GM23338 (cell line): ENCODE results near the gene CEP95. TPM values are rescaled to one million over a fixed set of nuclear protein-coding genes. Genes with fewer than 3 reads are reported as not detected.

Experiments
- ATAC-seq: fragments of 200-7000 bp; cut with Tn5 transposase; 3 replicates; pipeline ENCODE4 v1.9.1; 2020
- DNase-seq: peaks from one replicate; pipeline ENCODE4 v3.0.0-alpha.2; 2015; ENCODE audit warnings: low spot score
- H2AFZ ChIP-seq: fragments of 200-600 bp; sonication (generic); 2 replicates; pipeline ENCODE4 v1.8.0; 2016; ENCODE audit warnings: antibody characterized with exemption, mild to moderate bottlenecking, moderate library complexity
- H3F3A ChIP-seq: fragments of 200-600 bp; sonication (generic); replicated peaks from 2 replicates; pipeline ENCODE4 v1.8.0; 2017; ENCODE audit warnings: antibody characterized with exemption, mixed run types, low read depth
- H3K27ac ChIP-seq: fragments of 200-600 bp; sonication (generic); 2 replicates; pipeline ENCODE4 v1.6.1; 2016; ENCODE audit warnings: low read depth
- H3K27me3 ChIP-seq: fragments of 200-600 bp; sonication (generic); 2 replicates; pipeline ENCODE4 v1.8.0; 2016; ENCODE audit warnings: mild to moderate bottlenecking, mixed run types, moderate library complexity; ENCODE audit not compliant: insufficient read depth
- H3K36me3 ChIP-seq: fragments of 200-600 bp; sonication (generic); 2 replicates; pipeline ENCODE4 v1.8.0; 2016; ENCODE audit warnings: mild to moderate bottlenecking; ENCODE audit not compliant: insufficient read depth
- H3K4me1 ChIP-seq: fragments of 200-600 bp; sonication (generic); 2 replicates; pipeline ENCODE4 v1.8.0; 2016; ENCODE audit warnings: mild to moderate bottlenecking, moderate library complexity; ENCODE audit not compliant: insufficient read depth
- H3K4me2 ChIP-seq: fragments of 200-600 bp; sonication (generic); 2 replicates; pipeline ENCODE4 v1.7.1; 2017; ENCODE audit warnings: mixed run types
- H3K4me3 ChIP-seq: fragments of 200-600 bp; sonication (generic); 2 replicates; pipeline ENCODE4 v1.6.1; 2016; ENCODE audit warnings: mixed run types
- H3K79me2 ChIP-seq: fragments of 200-600 bp; sonication (generic); replicated peaks from 2 replicates; pipeline ENCODE4 v1.8.0; 2017; ENCODE audit warnings: mild to moderate bottlenecking; ENCODE audit not compliant: insufficient read depth
- H3K9me2 ChIP-seq: fragments of 200-600 bp; sonication (generic); 2 replicates; pipeline ENCODE4 v1.8.0; 2017; ENCODE audit not compliant: insufficient read depth
- H4K20me1 ChIP-seq: fragments of 200-600 bp; sonication (generic); replicated peaks from 2 replicates; pipeline ENCODE4 v1.8.0; 2017; ENCODE audit warnings: mild to moderate bottlenecking; ENCODE audit not compliant: insufficient read depth
- H3K27ac Mint-ChIP-seq: 2 replicates; pipeline ENCODE4 v1.8.0; 2020; ENCODE audit warnings: inconsistent platforms, mild to moderate bottlenecking, moderate library complexity, mixed read lengths
- H3K27me3 Mint-ChIP-seq: 3 replicates; pipeline ENCODE4 v1.8.0; 2022; ENCODE audit warnings: low read depth, mild to moderate bottlenecking, moderate library complexity, mixed read lengths, inconsistent platforms; ENCODE audit not compliant: insufficient read depth, poor library complexity
- H3K36me3 Mint-ChIP-seq: 3 replicates; pipeline ENCODE4 v1.8.0; 2021; ENCODE audit warnings: low read depth, mild to moderate bottlenecking, inconsistent platforms, moderate library complexity, mixed read lengths
- H3K4me1 Mint-ChIP-seq: 3 replicates; pipeline ENCODE4 v1.8.0; 2020; ENCODE audit warnings: mild to moderate bottlenecking, inconsistent platforms, mixed read lengths
- H3K4me3 Mint-ChIP-seq: 3 replicates; pipeline ENCODE4 v1.8.0; 2021; ENCODE audit warnings: moderate library complexity, mild to moderate bottlenecking, inconsistent platforms, mixed read lengths
- H3K9me3 Mint-ChIP-seq: 3 replicates; pipeline ENCODE4 v1.8.0; 2020; ENCODE audit warnings: moderate library complexity, mild to moderate bottlenecking, inconsistent platforms, mixed read lengths
- CREB1 ChIP-seq: fragments of 250-450 bp; sonication (Bioruptor Pico); IDR thresholded peaks from 2 replicates; pipeline ENCODE4 v1.5.0; 2020; ENCODE audit warnings: low read depth, mild to moderate bottlenecking, moderate library complexity
- EZH2 ChIP-seq: fragments of 200-600 bp; sonication (generic); IDR thresholded peaks from one replicate; pipeline ENCODE4 v1.8.0; 2017; ENCODE audit warnings: antibody characterized with exemption, mild to moderate bottlenecking, low read depth; ENCODE audit not compliant: unreplicated experiment
- EZH2phosphoT487 ChIP-seq: fragments of 200-600 bp; sonication (generic); IDR thresholded peaks from one replicate; pipeline ENCODE4 v1.8.1; 2018; ENCODE audit warnings: antibody characterized with exemption; ENCODE audit not compliant: unreplicated experiment
- JUNB ChIP-seq: IDR thresholded peaks from one replicate; pipeline ENCODE4 v1.6.1; 2016; ENCODE audit warnings: antibody characterized with exemption; ENCODE audit not compliant: unreplicated experiment
- NANOG ChIP-seq: IDR thresholded peaks from 2 replicates; pipeline ENCODE4 v1.6.1; 2016; ENCODE audit warnings: antibody characterized with exemption, borderline replicate concordance
- POLR2AphosphoS5 ChIP-seq: IDR thresholded peaks from 2 replicates; pipeline ENCODE4 v1.6.1; 2016; ENCODE audit warnings: antibody characterized with exemption, low read depth
- REST ChIP-seq: IDR thresholded peaks from one replicate; pipeline ENCODE4 v1.6.1; 2018; ENCODE audit warnings: antibody characterized with exemption; ENCODE audit not compliant: unreplicated experiment
- STAT1 ChIP-seq: IDR thresholded peaks from one replicate; pipeline ENCODE4 v1.6.1; 2016; ENCODE audit warnings: antibody characterized with exemption; ENCODE audit not compliant: unreplicated experiment
- ZNF114 ChIP-seq: fragments of 250-450 bp; sonication (Bioruptor Pico); IDR thresholded peaks from 2 replicates; pipeline ENCODE4 v1.5.0; 2020; ENCODE audit warnings: mild to moderate bottlenecking, moderate library complexity
- ZNF331 ChIP-seq: fragments of 250-450 bp; sonication (Bioruptor Pico); IDR thresholded peaks from 2 replicates; pipeline ENCODE4 v1.5.0; 2020; ENCODE audit warnings: low read depth, mild to moderate bottlenecking, moderate library complexity
- polyA plus RNA-seq: library from polyadenylated mRNA; unstranded; fragments of >200 nt; fragmentation: Nextera tagmentation; extraction: Ambion mirVana; gene quantifications from 2 replicates; pipeline ENCODE4 v1.2.1, GENCODE V29; 2016
- total RNA-seq: library from RNA; depleted of rRNA; stranded (reverse); fragments of >200 nt; shearing (Covaris generic); gene quantifications from 2 replicates; pipeline ENCODE4 v1.2.3, GENCODE V29; 2014
- TF ChIP-seq, protein P1 (sequence below), 2 experiments: fragments of 200-600 bp in 1 of 2; sonication (generic) in 1 of 2; conservative IDR thresholded peaks; 2 replicates each; pipeline versions ENCODE4 v1.5.1 to v1.6.1; 2016 to 2017; ENCODE audit warnings: antibody characterized with exemption in 2 of 2, low read depth in 2 of 2, mild to moderate bottlenecking in 2 of 2, moderate library complexity in 1 of 2
- TF ChIP-seq, protein P2 (sequence below): fragments of 250-450 bp; sonication (Bioruptor Pico); IDR thresholded peaks from 2 replicates; pipeline ENCODE4 v1.5.0; 2020; ENCODE audit warnings: mild to moderate bottlenecking, moderate library complexity
- TF ChIP-seq, protein P3 (sequence below): IDR thresholded peaks from 2 replicates; pipeline ENCODE4 v1.6.1; 2016; ENCODE audit warnings: antibody characterized with exemption

Gene CEP95
- total and polyA plus RNA-seq, 2 experiments from 2014 or later: 41.1 to 45.4 TPM

GRCh38 chr17:64470625-64471024 lies 36.2 kb upstream of the CEP95 start:
- H3K9me2 ChIP-seq: no peaks in the 10 kb centered on the region
- no peak overlapping the region for H3K27ac Mint-ChIP-seq
- peaks cover 12% of the 10 kb centered on the region for H3K4me1 ChIP-seq
- H3K4me2 ChIP-seq: 0 out of 2 replicates have a peak overlapping the region, but pooled peaks have one; percentile 43
- H3K27me3 ChIP-seq: no peaks in the 10 kb centered on the region
- no peak overlapping the region for H3K4me3 ChIP-seq
- no peaks in the 10 kb centered on the region for H3F3A ChIP-seq
- H3K9me3 Mint-ChIP-seq: no peaks in the 10 kb centered on the region; the same call in 2 of the 3 replicates
- H3K4me1 Mint-ChIP-seq: peaks cover 22% of the 10 kb centered on the region
- H3K4me3 Mint-ChIP-seq: no peak overlapping the region
- no peaks in the 10 kb centered on the region for H3K36me3 ChIP-seq
- H3K79me2 ChIP-seq: no peaks in the 10 kb centered on the region
- peak; percentile 50 for ATAC-seq
- no peaks in the 10 kb centered on the region for H4K20me1 ChIP-seq
- H3K36me3 Mint-ChIP-seq: no peaks in the 10 kb centered on the region
- H3K27ac ChIP-seq: no peak overlapping the region
- H3K27me3 Mint-ChIP-seq: peaks cover 6% of the 10 kb centered on the region
- peak overlapping the region; percentile 69; the same call in 1 of the 2 replicates for H2AFZ ChIP-seq
- TF ChIP-seq CREB1 (CRISPR knock-in tag) (no peak), JUNB (no peak), ZNF331 (CRISPR knock-in tag) (no peak), STAT1 (no peak), REST (no peak), ZNF114 (CRISPR knock-in tag) (no peak), EZH2 (no peak), POLR2AphosphoS5 (no peak), NANOG (no peak), EZH2phosphoT487 (no peak)
- TF ChIP-seq, protein P1, sequence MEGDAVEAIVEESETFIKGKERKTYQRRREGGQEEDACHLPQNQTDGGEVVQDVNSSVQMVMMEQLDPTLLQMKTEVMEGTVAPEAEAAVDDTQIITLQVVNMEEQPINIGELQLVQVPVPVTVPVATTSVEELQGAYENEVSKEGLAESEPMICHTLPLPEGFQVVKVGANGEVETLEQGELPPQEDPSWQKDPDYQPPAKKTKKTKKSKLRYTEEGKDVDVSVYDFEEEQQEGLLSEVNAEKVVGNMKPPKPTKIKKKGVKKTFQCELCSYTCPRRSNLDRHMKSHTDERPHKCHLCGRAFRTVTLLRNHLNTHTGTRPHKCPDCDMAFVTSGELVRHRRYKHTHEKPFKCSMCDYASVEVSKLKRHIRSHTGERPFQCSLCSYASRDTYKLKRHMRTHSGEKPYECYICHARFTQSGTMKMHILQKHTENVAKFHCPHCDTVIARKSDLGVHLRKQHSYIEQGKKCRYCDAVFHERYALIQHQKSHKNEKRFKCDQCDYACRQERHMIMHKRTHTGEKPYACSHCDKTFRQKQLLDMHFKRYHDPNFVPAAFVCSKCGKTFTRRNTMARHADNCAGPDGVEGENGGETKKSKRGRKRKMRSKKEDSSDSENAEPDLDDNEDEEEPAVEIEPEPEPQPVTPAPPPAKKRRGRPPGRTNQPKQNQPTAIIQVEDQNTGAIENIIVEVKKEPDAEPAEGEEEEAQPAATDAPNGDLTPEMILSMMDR (conservative IDR thresholded peaks at IDR 0.05; ENCODE audit: low read depth in 2 of 2): no peak
- TF ChIP-seq, protein P2, sequence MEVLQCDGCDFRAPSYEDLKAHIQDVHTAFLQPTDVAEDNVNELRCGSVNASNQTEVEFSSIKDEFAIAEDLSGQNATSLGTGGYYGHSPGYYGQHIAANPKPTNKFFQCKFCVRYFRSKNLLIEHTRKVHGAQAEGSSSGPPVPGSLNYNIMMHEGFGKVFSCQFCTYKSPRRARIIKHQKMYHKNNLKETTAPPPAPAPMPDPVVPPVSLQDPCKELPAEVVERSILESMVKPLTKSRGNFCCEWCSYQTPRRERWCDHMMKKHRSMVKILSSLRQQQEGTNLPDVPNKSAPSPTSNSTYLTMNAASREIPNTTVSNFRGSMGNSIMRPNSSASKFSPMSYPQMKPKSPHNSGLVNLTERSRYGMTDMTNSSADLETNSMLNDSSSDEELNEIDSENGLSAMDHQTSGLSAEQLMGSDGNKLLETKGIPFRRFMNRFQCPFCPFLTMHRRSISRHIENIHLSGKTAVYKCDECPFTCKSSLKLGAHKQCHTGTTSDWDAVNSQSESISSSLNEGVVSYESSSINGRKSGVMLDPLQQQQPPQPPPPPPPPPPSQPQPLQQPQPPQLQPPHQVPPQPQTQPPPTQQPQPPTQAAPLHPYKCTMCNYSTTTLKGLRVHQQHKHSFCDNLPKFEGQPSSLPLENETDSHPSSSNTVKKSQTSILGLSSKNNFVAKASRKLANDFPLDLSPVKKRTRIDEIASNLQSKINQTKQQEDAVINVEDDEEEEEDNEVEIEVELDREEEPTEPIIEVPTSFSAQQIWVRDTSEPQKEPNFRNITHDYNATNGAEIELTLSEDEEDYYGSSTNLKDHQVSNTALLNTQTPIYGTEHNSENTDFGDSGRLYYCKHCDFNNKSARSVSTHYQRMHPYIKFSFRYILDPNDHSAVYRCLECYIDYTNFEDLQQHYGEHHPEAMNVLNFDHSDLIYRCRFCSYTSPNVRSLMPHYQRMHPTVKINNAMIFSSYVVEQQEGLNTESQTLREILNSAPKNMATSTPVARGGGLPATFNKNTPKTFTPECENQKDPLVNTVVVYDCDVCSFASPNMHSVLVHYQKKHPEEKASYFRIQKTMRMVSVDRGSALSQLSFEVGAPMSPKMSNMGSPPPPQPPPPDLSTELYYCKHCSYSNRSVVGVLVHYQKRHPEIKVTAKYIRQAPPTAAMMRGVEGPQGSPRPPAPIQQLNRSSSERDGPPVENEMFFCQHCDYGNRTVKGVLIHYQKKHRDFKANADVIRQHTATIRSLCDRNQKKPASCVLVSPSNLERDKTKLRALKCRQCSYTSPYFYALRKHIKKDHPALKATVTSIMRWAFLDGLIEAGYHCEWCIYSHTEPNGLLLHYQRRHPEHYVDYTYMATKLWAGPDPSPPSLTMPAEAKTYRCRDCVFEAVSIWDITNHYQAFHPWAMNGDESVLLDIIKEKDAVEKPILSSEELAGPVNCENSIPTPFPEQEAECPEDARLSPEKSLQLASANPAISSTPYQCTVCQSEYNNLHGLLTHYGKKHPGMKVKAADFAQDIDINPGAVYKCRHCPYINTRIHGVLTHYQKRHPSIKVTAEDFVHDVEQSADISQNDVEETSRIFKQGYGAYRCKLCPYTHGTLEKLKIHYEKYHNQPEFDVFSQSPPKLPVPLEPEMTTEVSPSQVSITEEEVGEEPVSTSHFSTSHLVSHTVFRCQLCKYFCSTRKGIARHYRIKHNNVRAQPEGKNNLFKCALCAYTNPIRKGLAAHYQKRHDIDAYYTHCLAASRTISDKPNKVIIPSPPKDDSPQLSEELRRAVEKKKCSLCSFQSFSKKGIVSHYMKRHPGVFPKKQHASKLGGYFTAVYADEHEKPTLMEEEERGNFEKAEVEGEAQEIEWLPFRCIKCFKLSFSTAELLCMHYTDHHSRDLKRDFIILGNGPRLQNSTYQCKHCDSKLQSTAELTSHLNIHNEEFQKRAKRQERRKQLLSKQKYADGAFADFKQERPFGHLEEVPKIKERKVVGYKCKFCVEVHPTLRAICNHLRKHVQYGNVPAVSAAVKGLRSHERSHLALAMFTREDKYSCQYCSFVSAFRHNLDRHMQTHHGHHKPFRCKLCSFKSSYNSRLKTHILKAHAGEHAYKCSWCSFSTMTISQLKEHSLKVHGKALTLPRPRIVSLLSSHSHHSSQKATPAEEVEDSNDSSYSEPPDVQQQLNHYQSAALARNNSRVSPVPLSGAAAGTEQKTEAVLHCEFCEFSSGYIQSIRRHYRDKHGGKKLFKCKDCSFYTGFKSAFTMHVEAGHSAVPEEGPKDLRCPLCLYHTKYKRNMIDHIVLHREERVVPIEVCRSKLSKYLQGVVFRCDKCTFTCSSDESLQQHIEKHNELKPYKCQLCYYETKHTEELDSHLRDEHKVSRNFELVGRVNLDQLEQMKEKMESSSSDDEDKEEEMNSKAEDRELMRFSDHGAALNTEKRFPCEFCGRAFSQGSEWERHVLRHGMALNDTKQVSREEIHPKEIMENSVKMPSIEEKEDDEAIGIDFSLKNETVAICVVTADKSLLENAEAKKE (CRISPR knock-in tag): no peak
- TF ChIP-seq, protein P3, sequence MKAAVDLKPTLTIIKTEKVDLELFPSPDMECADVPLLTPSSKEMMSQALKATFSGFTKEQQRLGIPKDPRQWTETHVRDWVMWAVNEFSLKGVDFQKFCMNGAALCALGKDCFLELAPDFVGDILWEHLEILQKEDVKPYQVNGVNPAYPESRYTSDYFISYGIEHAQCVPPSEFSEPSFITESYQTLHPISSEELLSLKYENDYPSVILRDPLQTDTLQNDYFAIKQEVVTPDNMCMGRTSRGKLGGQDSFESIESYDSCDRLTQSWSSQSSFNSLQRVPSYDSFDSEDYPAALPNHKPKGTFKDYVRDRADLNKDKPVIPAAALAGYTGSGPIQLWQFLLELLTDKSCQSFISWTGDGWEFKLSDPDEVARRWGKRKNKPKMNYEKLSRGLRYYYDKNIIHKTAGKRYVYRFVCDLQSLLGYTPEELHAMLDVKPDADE: no peak
- peak; percentile 31 for DNase-seq
